HUES48 (cell line): ENCODE data around the gene SLC27A4.

Source experiments
- H3K27ac ChIP-seq: one replicate; pipeline ENCODE4 v1.7.0; 2013; ENCODE audit warnings: low read depth, low read length, inconsistent platforms
- H3K27me3 ChIP-seq: 2 replicates; pipeline ENCODE4 v1.6.1; 2013; ENCODE audit warnings: mild to moderate bottlenecking, low read length; ENCODE audit not compliant: control insufficient read depth, insufficient read depth
- H3K36me3 ChIP-seq: 2 replicates; pipeline ENCODE4 v1.6.1; 2013; ENCODE audit warnings: low read length; ENCODE audit not compliant: control insufficient read depth, insufficient read depth
- H3K4me1 ChIP-seq: 2 replicates; pipeline ENCODE4 v1.6.1; 2013; ENCODE audit warnings: mild to moderate bottlenecking, low read length; ENCODE audit not compliant: control insufficient read depth, insufficient read depth
- H3K4me3 ChIP-seq: 2 replicates; pipeline ENCODE4 v1.5.1; 2013; ENCODE audit warnings: mild to moderate bottlenecking, low read depth, low read length
- H3K9ac ChIP-seq: 2 replicates; pipeline ENCODE4 v1.6.1; 2013; ENCODE audit warnings: mild to moderate bottlenecking, low read depth, low read length, moderate library complexity
- H3K9me3 ChIP-seq: 2 replicates; pipeline ENCODE4 v1.6.1; 2013; ENCODE audit warnings: low read length; ENCODE audit not compliant: control insufficient read depth, insufficient read depth

Gene SLC27A4

DNA sequence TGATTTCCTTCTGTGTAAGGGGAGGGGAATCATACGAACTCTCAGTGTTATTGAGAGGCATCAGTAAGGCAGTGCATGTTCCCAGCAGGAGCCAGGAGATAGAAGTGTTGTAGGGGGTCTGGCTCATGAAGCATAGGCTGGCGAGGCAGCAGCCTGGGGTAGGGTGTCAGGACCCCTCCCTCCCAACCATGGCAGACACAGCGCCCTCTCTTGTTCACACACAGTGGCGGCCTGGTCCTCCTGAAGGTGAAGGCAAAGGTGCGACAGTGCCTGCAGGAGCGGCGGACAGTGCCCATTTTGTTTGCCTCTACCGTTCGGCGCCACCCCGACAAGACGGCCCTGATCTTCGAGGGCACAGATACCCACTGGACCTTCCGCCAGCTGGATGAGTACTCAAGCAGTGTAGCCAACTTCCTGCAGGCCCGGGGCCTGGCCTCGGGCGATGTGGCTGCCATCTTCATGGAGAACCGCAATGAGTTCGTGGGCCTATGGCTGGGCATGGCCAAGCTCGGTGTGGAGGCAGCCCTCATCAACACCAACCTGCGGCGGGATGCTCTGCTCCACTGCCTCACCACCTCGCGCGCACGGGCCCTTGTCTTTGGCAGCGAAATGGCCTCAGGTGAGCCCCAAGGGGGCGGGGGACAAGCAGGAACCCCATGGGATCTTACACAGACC lies 4.7 kb downstream of the SLC27A4 start:
- no peaks in the 10 kb centered on the region for H3K9me3 ChIP-seq
- H3K27ac ChIP-seq = no peak overlapping the region
- peaks cover 4% of the 10 kb centered on the region; the same call in 1 of the 2 replicates for H3K4me1 ChIP-seq
- peaks cover 44% of the 10 kb centered on the region for H3K36me3 ChIP-seq
- no peaks in the 10 kb centered on the region for H3K27me3 ChIP-seq
- no peak overlapping the region for H3K4me3 ChIP-seq
- no peak overlapping the region for H3K9ac ChIP-seq

DNA sequence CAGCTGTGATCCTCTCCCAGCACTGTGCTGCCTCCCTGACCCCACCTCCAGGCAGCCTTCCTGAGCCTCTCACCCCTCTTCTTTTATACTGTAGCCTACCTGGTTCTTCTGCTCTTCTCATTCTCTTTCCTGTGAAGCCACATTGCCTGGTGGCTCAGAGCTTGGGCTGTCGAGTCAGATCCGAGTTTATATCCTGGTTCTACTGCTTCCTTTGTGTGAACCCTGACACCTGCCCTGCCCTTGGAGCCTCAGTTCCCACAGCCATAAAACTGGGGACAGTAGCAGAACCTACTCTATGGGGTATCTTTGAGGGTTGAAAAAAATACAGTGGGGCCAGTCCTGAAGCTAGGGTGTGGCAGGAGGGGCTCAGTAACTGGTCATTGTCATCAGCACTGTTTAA lies 8.8 kb downstream of the SLC27A4 start:
- no peak overlapping the region for H3K4me3 ChIP-seq
- no peak overlapping the region for H3K9ac ChIP-seq
- H3K27me3 ChIP-seq = no peaks in the 10 kb centered on the region
- no peaks in the 10 kb centered on the region for H3K4me1 ChIP-seq
- H3K36me3 ChIP-seq = peaks cover 48% of the 10 kb centered on the region
- no peak overlapping the region for H3K27ac ChIP-seq
- H3K9me3 ChIP-seq = no peaks in the 10 kb centered on the region

DNA sequence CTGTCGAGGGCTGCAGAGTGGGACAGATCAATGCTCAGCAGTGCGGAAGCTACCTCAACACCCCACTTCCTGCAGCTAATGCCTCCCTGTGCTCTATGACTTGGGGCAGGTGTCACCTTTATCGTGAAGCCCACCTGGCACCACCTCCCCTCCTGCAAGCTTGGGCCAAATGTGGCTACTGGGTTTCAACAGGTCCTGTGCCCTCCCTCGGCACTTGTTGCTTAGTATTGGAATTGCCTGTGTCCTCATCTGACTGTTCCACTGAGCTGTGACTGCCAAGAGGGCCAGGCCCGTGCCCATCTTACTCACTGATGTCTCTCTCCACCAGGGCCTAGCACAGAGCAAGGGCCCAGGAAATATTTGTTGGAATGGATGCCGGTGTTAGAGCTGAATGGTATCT lies 9.4 kb downstream of the SLC27A4 start:
- Histone ChIP-seq H3K4me1 (no peaks in the 10 kb centered on the region), H3K4me3 (no peak overlapping the region), H3K27me3 (no peaks in the 10 kb centered on the region), H3K9ac (no peak overlapping the region), H3K36me3 (peaks cover 42% of the 10 kb centered on the region), H3K27ac (no peak overlapping the region), H3K9me3 (no peaks in the 10 kb centered on the region)

DNA sequence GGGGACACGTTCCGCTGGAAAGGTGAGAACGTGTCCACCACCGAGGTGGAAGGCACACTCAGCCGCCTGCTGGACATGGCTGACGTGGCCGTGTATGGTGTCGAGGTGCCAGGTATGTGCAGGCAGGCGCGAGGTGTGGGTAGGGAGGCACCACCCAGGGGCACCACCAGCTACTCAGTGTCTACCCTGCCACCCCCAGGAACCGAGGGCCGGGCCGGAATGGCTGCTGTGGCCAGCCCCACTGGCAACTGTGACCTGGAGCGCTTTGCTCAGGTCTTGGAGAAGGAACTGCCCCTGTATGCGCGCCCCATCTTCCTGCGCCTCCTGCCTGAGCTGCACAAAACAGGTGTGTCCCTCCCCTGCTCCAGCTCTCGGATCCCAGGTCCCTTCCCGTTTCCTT lies 15.1 kb downstream of the SLC27A4 start:
- Histone ChIP-seq H3K27me3 (no peaks in the 10 kb centered on the region), H3K4me3 (no peak overlapping the region), H3K36me3 (peaks cover 26% of the 10 kb centered on the region), H3K9me3 (no peaks in the 10 kb centered on the region), H3K4me1 (no peaks in the 10 kb centered on the region), H3K27ac (no peak overlapping the region), H3K9ac (no peak overlapping the region)

DNA sequence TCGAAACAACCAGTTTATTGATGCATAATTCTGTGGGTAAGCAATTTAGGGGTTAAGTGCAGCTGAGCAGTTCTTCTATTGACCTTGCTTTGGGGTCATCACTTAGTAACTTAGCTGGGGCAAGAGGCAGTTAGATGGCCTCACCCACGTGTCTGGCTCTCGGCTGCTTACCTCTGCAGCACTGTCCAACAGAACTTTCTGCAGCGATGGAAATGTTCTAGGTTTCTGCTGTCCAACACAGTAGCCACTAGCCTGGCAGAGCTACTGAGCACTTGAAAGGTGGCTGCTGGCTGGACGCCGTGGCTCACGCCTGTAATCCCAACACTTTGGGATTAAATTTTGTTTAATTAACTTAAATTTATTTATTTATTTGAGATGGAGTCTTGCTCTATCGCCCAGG lies 17.8 kb downstream of the SLC27A4 start:
- Histone ChIP-seq H3K27ac (no peak overlapping the region), H3K9ac (no peak overlapping the region), H3K9me3 (no peaks in the 10 kb centered on the region), H3K4me3 (no peak overlapping the region), H3K36me3 (peaks cover 18% of the 10 kb centered on the region), H3K4me1 (peaks cover 3% of the 10 kb centered on the region; the same call in 1 of the 2 replicates), H3K27me3 (peaks cover 22% of the 10 kb centered on the region)

DNA sequence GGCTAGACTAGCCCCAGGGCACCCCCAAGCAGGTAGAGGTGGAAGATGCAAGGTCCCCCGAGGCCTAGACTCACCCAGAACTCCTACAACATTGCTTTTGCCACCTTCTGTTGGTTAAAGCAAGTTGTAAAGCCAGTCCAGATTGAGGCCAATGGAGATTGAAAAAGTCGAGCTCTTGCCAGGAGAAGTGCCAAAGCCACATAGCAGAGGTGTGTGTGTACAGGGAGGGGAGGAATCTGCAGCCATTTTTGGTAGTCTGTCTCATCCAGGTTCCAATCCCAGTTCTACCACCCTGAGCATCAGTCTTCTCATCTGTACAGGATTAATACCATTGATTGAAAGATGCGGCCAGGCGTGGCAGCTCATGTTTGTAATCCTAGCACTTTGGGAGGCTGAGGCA lies 18.5 kb downstream of the SLC27A4 start:
- Histone ChIP-seq H3K9me3 (no peaks in the 10 kb centered on the region), H3K4me1 (peaks cover 5% of the 10 kb centered on the region; the same call in 1 of the 2 replicates), H3K9ac (no peak overlapping the region), H3K27ac (no peak overlapping the region), H3K36me3 (peaks cover 15% of the 10 kb centered on the region), H3K27me3 (peaks cover 30% of the 10 kb centered on the region), H3K4me3 (no peak overlapping the region)

DNA sequence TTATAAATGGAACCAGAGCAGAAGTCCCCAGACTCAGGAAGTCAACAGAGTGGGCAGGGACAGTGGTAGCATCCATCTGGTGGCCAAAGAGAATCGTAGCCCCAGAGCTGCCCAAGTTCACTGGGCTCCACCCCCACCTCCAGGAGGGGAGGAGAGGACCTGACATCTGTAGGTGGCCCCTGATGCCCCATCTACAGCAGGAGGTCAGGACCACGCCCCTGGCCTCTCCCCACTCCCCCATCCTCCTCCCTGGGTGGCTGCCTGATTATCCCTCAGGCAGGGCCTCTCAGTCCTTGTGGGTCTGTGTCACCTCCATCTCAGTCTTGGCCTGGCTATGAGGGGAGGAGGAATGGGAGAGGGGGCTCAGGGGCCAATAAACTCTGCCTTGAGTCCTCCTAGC lies 20.5 kb downstream of the SLC27A4 start:
- H3K27ac ChIP-seq = no peak overlapping the region
- H3K36me3 ChIP-seq = peaks cover 6% of the 10 kb centered on the region; the same call in 1 of the 2 replicates
- H3K9me3 ChIP-seq = no peaks in the 10 kb centered on the region
- no peak overlapping the region for H3K4me3 ChIP-seq
- peaks cover 46% of the 10 kb centered on the region for H3K27me3 ChIP-seq
- H3K9ac ChIP-seq = no peak overlapping the region
- peaks cover 20% of the 10 kb centered on the region for H3K4me1 ChIP-seq

DNA sequence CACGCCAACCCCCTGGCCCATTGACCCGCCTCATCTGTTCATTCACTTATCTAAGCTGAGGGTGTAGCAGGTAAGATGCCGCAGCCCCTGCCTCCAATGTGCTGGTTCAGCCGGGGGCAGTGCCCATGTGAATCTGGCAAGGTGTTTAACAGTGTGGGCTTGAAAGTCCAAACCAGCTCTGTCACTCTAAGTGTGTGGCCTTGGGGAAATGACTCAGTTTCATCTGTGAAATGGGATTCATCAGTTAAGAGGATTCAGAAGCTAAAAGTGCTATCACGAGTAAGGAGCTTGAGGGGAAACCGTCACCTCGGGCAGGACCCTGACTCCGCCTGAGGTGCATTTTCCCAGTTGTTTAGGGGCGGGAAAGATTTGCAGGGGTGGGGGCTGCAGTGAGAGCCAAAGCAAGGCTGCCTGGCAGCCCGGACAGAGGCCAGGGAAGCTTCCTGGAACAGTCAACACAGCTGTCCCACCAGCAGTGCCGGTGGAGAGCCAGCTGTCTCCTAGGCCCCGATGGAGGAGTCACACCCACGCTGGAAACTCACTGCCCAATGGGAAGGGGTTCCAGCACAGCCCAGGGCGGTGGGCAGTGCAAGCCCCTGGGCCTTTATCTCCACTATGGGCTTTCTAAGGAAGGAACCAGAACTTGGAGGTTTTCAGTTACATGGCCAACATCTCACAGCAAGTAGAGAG lies 21.1 kb downstream of the SLC27A4 start:
- H3K4me1 ChIP-seq = peaks cover 20% of the 10 kb centered on the region
- no peak overlapping the region for H3K9ac ChIP-seq
- peaks cover 51% of the 10 kb centered on the region for H3K27me3 ChIP-seq
- H3K36me3 ChIP-seq = peaks cover 3% of the 10 kb centered on the region; the same call in 1 of the 2 replicates
- H3K9me3 ChIP-seq = no peaks in the 10 kb centered on the region
- no peak overlapping the region for H3K27ac ChIP-seq
- no peak overlapping the region for H3K4me3 ChIP-seq

DNA sequence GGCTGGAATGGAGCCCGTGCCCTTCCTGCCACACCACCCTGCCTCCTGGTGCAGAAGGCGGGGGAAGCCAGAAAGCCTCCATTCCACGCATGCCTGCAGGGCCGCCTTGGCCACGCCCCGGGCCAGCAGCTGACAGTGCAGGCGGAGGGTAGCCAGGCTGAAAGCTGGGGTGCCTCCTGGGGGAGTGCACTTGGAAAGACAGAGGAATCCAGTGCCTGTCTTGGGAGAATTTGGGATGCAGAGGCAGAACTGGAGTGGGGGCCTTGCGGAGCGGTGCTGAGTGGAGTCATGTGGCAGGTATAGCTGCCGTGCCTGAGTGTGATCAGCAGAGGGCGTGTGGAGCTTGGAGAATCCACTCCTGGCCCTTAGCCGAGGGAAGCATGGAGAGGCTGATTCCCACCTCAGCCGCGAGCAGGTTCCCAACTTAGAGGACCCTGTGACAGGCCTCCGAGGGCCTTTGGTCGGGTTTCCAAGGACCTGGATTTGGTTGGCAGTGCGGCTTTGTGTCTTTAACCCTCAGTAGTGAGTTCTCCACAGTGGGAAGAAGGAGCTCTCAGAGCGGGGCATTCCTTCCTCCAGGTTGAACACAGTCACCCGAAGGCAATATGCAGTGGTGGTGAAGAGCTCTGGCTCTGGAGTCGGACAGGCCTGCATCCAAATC lies 21.8 kb downstream of the SLC27A4 start:
- peaks cover 58% of the 10 kb centered on the region for H3K27me3 ChIP-seq
- H3K9me3 ChIP-seq = no peaks in the 10 kb centered on the region
- H3K4me3 ChIP-seq = peak overlapping the region; percentile 42; the same call in 1 of the 2 replicates
- H3K27ac ChIP-seq = no peak overlapping the region
- no peak overlapping the region for H3K9ac ChIP-seq
- peaks cover 20% of the 10 kb centered on the region for H3K4me1 ChIP-seq
- peaks cover 3% of the 10 kb centered on the region; the same call in 1 of the 2 replicates for H3K36me3 ChIP-seq

DNA sequence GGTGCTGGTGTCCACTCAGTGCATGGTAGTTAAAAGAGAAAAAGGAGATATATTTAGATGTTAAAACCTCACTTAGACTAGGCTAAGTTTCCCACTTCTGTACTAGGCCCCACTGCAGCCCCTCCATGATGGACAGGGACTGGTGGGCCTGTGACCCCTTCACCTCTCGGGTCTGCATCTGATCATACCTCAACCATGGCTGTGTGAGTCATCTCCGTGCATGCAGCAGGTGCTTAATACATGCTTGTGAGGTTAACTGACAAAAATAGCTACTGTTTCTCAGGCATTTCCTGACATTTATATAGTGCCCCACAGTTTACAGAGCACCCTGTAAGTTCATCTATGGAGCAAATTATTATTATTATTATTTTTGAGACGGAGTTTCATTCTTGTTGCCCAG lies 22.4 kb downstream of the SLC27A4 start:
- H3K27me3 ChIP-seq = peaks cover 64% of the 10 kb centered on the region
- H3K9me3 ChIP-seq = no peaks in the 10 kb centered on the region
- H3K27ac ChIP-seq = no peak overlapping the region
- no peak overlapping the region for H3K9ac ChIP-seq
- no peak overlapping the region for H3K4me3 ChIP-seq
- H3K4me1 ChIP-seq = peaks cover 20% of the 10 kb centered on the region
- peaks cover under 1% of the 10 kb centered on the region; the same call in 1 of the 2 replicates for H3K36me3 ChIP-seq

DNA sequence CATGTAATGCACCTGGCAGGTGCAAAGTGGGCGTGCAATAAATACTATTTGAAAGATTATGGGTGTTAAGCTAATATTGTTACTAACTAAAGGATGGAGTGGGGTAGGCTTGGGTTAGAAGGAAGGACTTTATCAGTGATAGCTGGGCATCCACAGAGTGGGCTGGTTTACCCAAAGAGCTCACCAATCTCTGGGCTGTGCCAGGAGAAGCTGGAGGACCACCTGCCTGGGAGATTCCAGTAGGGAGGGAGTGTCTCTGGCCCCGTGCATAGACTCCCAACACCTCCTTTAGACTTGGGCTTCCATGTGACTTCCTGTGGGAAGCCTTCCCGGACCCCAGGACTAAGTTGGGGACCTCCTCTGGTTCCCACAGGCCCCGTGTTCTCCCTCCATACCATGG lies 25.2 kb downstream of the SLC27A4 start:
- H3K9ac ChIP-seq = no peak overlapping the region
- peak overlapping the region; percentile 38 for H3K4me3 ChIP-seq
- H3K27me3 ChIP-seq = peaks cover 77% of the 10 kb centered on the region
- peak overlapping the region; percentile 72 for H3K27ac ChIP-seq
- no peaks in the 10 kb centered on the region for H3K9me3 ChIP-seq
- H3K36me3 ChIP-seq = no peaks in the 10 kb centered on the region
- peaks cover 20% of the 10 kb centered on the region for H3K4me1 ChIP-seq
